Effector memory CD4-positive, alpha-beta T cell (primary cell): ENCODE results near the gene POU2F3.

ENCODE experiments used
- DNase-seq, 3 donors: peaks; one replicate each; pipeline ENCODE4 v3.0.0-alpha.2; 2020
- H3K27ac ChIP-seq: 2 replicates; pipeline ENCODE4 v1.7.0; 2013; ENCODE audit warnings: mild to moderate bottlenecking, low read length, moderate library complexity; ENCODE audit not compliant: insufficient read depth, poor library complexity, severe bottlenecking
- H3K27me3 ChIP-seq: replicated peaks from 2 replicates; pipeline ENCODE4 v1.7.0; 2013; ENCODE audit warnings: mild to moderate bottlenecking, low read length; ENCODE audit not compliant: insufficient read depth, control insufficient read depth, poor library complexity, severe bottlenecking
- H3K36me3 ChIP-seq: 2 replicates; pipeline ENCODE4 v1.7.0; 2013; ENCODE audit warnings: mild to moderate bottlenecking, low read length, moderate library complexity; ENCODE audit not compliant: control insufficient read depth, insufficient read depth
- H3K4me1 ChIP-seq: 2 replicates; pipeline ENCODE4 v1.7.0; 2013; ENCODE audit warnings: low read length, mild to moderate bottlenecking; ENCODE audit not compliant: control insufficient read depth, insufficient read depth, poor library complexity, severe bottlenecking
- H3K4me3 ChIP-seq: 2 replicates; pipeline ENCODE4 v1.7.0; 2013; ENCODE audit warnings: low read length, low read depth, mild to moderate bottlenecking; ENCODE audit not compliant: insufficient read depth, poor library complexity, severe bottlenecking
- H3K9me3 ChIP-seq: 2 replicates; pipeline ENCODE4 v1.7.0; 2013; ENCODE audit warnings: mild to moderate bottlenecking, low read length, moderate library complexity; ENCODE audit not compliant: control insufficient read depth

Gene POU2F3

DNA sequence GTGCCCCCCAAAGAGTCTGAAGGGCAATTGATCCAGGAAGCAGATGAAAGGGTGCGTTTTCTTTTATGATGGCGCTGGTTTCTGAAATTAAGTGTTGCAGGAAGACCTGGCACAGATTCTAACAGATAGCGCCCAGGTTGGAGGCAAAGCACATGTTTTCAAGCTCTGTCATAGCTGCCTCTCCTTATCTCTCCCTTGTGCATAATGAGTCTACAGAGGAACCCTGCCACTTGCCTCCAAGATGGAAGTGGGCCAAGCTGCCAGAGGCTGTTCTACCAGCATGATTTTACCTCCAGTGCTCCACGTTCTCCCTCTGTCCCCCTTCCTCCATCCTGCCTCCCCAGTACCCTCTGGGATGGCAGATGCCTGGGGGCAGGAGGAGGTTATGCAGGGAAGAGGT is 55.2 kb downstream of the POU2F3 start:
- Histone ChIP-seq H3K9me3 (no peaks in the 10 kb centered on the region), H3K4me3 (no peak overlapping the region), H3K27ac (no peak overlapping the region), H3K36me3 (no peaks in the 10 kb centered on the region), H3K4me1 (no peaks in the 10 kb centered on the region), H3K27me3 (peaks cover 6% of the 10 kb centered on the region)
- DNase-seq = no peak

DNA sequence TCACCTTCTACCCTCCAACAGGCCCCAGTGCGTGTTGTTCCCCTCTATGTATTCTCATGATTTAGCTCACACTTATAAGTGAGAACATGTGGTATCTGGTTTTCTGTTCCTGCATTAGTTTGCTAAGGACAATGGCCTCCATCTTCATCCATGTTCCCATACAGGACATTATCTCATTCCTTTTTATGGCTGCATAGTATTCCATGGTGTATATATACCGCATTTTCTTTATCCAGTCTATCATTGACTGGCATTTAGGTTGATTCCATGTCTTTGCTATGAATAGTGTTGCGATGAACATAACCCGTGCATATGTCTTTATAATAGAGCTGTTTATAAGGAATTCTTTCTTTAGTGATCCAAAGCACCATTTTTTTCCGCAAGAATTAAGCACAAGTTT is 56.6 kb downstream of the POU2F3 start:
- Histone ChIP-seq H3K27me3 (peaks cover 6% of the 10 kb centered on the region), H3K36me3 (no peaks in the 10 kb centered on the region), H3K4me1 (no peaks in the 10 kb centered on the region), H3K4me3 (no peak overlapping the region), H3K27ac (no peak overlapping the region), H3K9me3 (no peaks in the 10 kb centered on the region)
- DNase-seq = no peak

DNA sequence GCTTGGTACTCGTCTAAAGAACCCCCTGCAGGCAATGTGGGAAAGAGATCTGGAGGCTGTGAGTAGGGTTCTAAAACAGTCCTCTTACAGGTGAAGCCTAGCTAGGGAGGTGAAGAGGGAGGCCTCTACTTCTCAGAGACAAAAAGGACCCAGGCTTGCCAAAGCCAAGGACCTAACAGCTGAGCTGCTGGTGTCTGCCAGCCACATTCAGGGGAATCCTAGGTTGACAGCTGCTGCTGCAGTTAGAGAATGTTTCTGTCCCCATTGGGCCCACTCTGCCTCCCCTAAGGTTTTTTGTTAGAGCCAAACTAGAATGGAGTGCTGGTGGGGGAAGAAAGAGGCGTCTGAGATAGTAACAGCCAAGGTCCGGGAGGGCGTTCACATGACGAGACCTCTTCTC is 58.5 kb downstream of the POU2F3 start:
- H3K4me3 ChIP-seq = no peak overlapping the region
- no peak overlapping the region for H3K27ac ChIP-seq
- H3K4me1 ChIP-seq = no peaks in the 10 kb centered on the region
- H3K9me3 ChIP-seq = no peaks in the 10 kb centered on the region
- H3K27me3 ChIP-seq = peaks cover 5% of the 10 kb centered on the region
- no peaks in the 10 kb centered on the region for H3K36me3 ChIP-seq
- DNase-seq = no peak

DNA sequence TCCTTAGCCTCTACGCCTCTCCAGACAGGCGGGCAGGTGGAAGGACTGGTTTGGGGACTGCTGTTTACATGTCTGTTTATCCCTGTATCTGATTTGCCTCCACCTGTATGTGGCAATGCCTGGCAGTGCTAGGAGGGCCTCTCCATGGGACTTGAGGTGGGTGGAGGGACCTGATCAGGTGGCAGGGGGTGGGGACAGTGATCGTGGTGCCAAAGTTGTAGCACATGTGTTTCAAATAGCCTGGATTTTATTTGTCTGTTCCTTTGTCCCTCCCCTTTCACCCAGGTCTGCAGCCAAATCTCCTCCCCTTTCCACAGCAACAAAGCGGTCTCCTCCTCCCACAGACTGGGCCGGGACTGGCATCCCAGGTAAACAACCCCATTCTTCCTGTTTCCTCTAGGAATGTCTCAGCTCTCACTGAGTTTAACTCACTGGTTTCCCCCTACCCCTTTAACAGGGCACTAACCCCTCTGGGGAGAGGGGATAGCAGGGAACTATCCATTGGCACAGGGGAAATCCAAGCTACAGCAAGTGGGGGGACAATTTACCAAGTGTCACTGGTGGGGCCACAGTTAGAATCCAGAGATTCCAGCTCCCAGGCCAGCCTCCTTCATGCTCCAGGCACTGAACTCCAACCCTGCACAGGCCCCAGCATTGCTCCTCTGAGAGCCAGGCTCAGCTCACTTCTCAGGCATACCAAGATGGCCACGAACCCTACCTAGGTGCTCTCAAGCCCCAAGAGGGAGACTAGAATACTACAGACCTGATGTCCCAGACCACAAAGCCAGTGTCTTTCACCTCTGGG is 62.3 kb downstream of the POU2F3 start:
- Histone ChIP-seq H3K4me1 (no peaks in the 10 kb centered on the region), H3K27ac (no peak overlapping the region), H3K4me3 (no peak overlapping the region), H3K36me3 (no peaks in the 10 kb centered on the region), H3K27me3 (no peaks in the 10 kb centered on the region), H3K9me3 (no peaks in the 10 kb centered on the region)
- no peak for DNase-seq

DNA sequence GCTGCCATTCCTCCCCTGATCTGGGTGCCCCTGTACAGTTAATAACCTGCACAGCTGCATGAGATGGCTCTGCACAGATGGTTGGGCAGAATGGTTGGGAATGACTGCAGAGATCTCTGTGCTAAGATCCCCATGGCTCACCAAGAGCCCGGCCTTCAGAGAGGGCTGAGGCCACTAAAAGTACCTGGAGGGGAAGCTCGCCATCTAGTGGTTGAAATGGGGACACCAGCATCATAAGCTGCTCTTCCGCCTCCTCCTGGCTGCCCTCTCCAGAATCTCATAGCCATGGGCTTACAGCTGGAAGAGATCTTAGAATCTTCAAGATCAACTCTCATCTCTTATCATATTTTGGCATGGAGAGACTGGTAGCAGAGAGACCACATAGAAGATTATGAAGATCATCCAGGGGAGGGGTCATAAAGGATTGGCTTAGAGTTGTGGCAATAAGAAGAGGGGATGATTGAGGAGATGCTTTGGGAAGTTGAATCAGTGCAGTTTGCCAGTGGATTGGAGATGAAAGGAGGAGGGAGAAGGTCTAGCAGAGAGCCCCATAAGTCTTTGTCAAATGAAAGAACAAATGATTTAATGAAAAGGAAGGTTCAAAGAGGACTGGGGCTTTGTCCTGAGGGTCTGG is 63.2 kb downstream of the POU2F3 start:
- H3K27me3 ChIP-seq = no peaks in the 10 kb centered on the region
- no peak overlapping the region for H3K27ac ChIP-seq
- no peak overlapping the region for H3K4me3 ChIP-seq
- H3K4me1 ChIP-seq = no peaks in the 10 kb centered on the region
- DNase-seq = peak in 2 of 3 donors; percentile 16 to 32
- H3K36me3 ChIP-seq = no peaks in the 10 kb centered on the region
- H3K9me3 ChIP-seq = no peaks in the 10 kb centered on the region

DNA sequence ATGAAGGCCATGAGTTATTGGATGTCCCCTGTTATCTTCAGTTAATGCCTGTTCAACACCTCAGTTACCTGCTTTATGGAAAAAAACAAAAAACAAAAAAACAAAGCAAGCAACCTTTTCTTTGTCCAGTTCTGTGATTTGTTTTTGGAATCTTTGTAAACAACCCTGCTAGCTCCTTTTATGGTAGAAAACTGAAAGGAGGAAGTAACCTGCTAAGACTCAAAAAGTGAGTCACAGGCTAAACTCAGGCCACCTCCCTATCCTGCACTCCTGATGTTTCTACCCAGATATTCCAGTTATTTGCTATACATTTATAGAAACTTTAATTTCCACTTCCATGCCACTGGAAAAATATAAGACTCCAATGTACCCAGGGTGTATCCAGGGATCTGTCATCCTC is 64.6 kb downstream of the POU2F3 start:
- Histone ChIP-seq H3K27ac (no peak overlapping the region), H3K27me3 (no peaks in the 10 kb centered on the region), H3K4me1 (no peaks in the 10 kb centered on the region), H3K36me3 (no peaks in the 10 kb centered on the region), H3K4me3 (no peak overlapping the region), H3K9me3 (no peaks in the 10 kb centered on the region)
- no peak for DNase-seq

DNA sequence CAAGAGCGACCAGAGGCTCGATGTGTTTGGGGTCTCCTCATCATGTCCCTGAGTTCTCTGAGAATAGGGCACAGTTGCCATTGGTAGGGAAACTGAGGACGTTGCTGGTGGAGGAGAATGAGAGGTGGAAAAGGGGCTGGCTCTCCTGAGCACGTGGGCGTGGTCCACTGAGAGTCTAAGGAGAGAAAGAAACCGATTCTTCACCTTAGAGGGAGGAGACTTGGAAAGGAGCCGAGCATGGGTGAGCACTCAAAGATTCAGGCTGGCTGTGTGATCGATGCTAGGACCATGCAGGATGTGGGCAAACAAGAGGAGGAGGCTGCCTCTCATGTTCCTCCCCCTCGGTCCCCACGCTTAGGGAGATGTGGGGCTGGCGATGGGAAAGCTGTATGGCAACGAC is 65.3 kb downstream of the POU2F3 start:
- Histone ChIP-seq H3K4me3 (no peak overlapping the region), H3K27ac (no peak overlapping the region), H3K36me3 (no peaks in the 10 kb centered on the region), H3K9me3 (no peaks in the 10 kb centered on the region), H3K4me1 (no peaks in the 10 kb centered on the region), H3K27me3 (no peaks in the 10 kb centered on the region)
- DNase-seq = no peak

DNA sequence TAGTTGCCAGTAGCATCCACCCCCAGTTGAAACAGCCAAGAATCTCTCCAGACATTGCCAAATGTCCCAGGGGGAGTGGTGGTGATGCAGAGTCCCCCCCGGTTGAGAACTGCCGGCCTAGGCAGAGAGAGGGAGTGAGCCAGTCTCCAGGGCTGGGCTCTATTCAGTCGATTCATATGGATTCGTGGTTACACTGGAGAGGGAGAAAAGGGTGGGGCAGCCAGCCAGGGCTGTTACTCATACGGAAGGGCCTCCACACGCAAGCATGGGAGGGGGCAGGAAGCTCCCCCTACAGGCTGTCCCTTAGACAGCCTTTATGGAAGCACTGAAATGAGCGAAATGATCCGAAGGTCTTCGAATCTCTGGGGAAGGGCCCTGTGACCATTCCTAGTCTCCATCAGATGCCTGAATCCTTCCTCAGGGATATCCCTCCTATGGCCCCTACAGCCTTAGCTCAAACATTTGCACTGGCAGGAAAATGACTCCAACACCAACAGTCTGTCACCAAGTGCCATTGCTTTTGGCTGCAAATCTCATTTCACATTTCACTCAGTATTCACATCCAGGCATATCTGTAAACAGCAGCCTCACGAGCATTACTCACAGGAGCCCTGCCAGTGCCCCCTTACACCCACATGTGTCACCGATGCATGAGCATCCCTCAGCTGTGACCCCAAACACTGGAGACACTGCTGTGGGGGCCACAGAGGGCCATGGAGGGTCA is 66.7 kb downstream of the POU2F3 start:
- Histone ChIP-seq H3K27ac (no peak overlapping the region), H3K4me1 (no peaks in the 10 kb centered on the region), H3K9me3 (no peaks in the 10 kb centered on the region), H3K27me3 (no peaks in the 10 kb centered on the region), H3K36me3 (no peaks in the 10 kb centered on the region), H3K4me3 (no peak overlapping the region)
- no peak for DNase-seq

DNA sequence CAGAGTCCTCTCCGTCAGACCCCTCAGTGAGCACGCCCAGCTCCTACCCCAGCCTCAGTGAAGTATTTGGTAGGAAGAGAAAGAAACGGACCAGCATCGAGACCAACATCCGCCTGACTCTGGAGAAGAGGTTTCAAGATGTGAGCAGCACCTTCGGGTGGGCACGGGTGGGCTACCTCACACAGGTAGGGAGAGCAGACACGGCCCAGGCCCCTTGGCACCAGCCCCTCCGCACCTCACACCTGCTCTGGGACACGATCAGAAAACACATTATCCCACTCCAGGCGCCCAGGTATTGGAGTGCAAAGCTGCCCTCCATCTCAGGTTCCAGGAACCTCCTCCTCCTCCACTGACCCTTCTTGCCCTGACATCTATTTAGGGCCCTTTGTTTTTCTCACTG is 67.5 kb downstream of the POU2F3 start:
- H3K4me3 ChIP-seq = no peak overlapping the region
- DNase-seq = no peak
- no peaks in the 10 kb centered on the region for H3K9me3 ChIP-seq
- no peaks in the 10 kb centered on the region for H3K4me1 ChIP-seq
- H3K27ac ChIP-seq = no peak overlapping the region
- no peaks in the 10 kb centered on the region for H3K36me3 ChIP-seq
- no peaks in the 10 kb centered on the region for H3K27me3 ChIP-seq

DNA sequence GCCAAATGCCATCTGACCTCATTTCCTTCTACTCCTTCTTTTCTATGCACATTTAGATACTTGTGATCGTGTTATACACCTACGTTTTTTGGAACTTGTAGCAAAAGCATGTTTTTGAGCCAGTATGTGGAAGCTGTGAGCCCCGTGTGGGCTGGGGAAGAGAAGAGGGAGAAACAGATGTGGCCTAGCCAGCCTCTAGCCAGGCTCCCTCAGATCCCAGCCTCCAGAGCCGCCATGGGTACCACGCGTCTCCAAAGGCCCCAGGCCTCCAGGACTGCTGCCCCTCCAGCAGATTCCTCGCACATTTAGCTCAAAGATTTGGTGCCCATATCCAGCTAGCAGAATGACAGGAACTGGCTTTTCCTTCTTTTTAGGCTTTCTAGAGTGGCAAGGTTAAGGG is 68.1 kb downstream of the POU2F3 start:
- no peak overlapping the region for H3K27ac ChIP-seq

More for the DNA sequence above, 68.1 kb downstream of the POU2F3 start:
- Histone ChIP-seq H3K9me3 (no peaks in the 10 kb centered on the region), H3K36me3 (no peaks in the 10 kb centered on the region), H3K4me3 (no peak overlapping the region), H3K4me1 (no peaks in the 10 kb centered on the region), H3K27me3 (no peaks in the 10 kb centered on the region)
- no peak for DNase-seq
